Ishikawa (cell line): ENCODE measurements around the gene ARL8A.

Experiments used
- CEBPB ChIP-seq: IDR thresholded peaks from 2 replicates; pipeline ENCODE4 v1.6.1; 2012
- CREB1 ChIP-seq: IDR thresholded peaks from 2 replicates; pipeline ENCODE4 v1.6.1; 2012; ENCODE audit warnings: low read depth
- EGR1 ChIP-seq: IDR thresholded peaks from 2 replicates; pipeline ENCODE4 v1.6.1; 2012
- EP300 ChIP-seq: IDR thresholded peaks from 2 replicates; pipeline ENCODE4 v1.6.1; 2012; ENCODE audit warnings: borderline replicate concordance
- FOXM1 ChIP-seq: IDR thresholded peaks from 2 replicates; pipeline ENCODE4 v1.6.1; 2012; ENCODE audit warnings: low read depth, borderline replicate concordance
- MAX ChIP-seq: IDR thresholded peaks from 2 replicates; pipeline ENCODE4 v1.6.1; 2012
- NFIC ChIP-seq: IDR thresholded peaks from 2 replicates; pipeline ENCODE4 v1.6.1; 2012
- RAD21 ChIP-seq: IDR thresholded peaks from 2 replicates; pipeline ENCODE4 v1.6.1; 2012; ENCODE audit warnings: low read depth
- REST ChIP-seq: IDR thresholded peaks from 2 replicates; pipeline ENCODE4 v1.6.1; 2012; ENCODE audit warnings: low read depth, mild to moderate bottlenecking
- TAF1 ChIP-seq: IDR thresholded peaks from 2 replicates; pipeline ENCODE4 v1.6.1; 2012; ENCODE audit warnings: low read depth, mild to moderate bottlenecking
- TCF12 ChIP-seq: IDR thresholded peaks from 2 replicates; pipeline ENCODE4 v1.6.1; 2012; ENCODE audit warnings: low read depth
- TEAD4 ChIP-seq: IDR thresholded peaks from 2 replicates; pipeline ENCODE4 v1.6.1; 2012
- USF1 ChIP-seq: IDR thresholded peaks from 2 replicates; pipeline ENCODE4 v1.6.1; 2012
- YY1 ChIP-seq: IDR thresholded peaks from 2 replicates; pipeline ENCODE4 v1.6.1; 2012; ENCODE audit warnings: low read depth
- ZBTB7A ChIP-seq: IDR thresholded peaks from 2 replicates; pipeline ENCODE4 v1.6.1; 2012; ENCODE audit warnings: low read depth

ARL8A gene

GRCh38 chr1:202121006-202121405, 23.5 kb downstream of the ARL8A start:
- TF ChIP-seq CEBPB: no peak
- no peak for TF ChIP-seq EGR1
- no peak for TF ChIP-seq YY1
- no peak for TF ChIP-seq MAX
- no peak for TF ChIP-seq EP300
- no peak for TF ChIP-seq REST
- TF ChIP-seq TEAD4: no peak
- TF ChIP-seq USF1: no peak
- no peak for TF ChIP-seq RAD21
- no peak for TF ChIP-seq FOXM1
- TF ChIP-seq ZBTB7A: no peak

- no peak for TF ChIP-seq RAD21
- no peak for TF ChIP-seq EGR1
- TF ChIP-seq MAX: no peak
- TF ChIP-seq ZBTB7A: no peak
- TF ChIP-seq YY1: no peak
- TF ChIP-seq CEBPB: no peak
- no peak for TF ChIP-seq TAF1
- no peak for TF ChIP-seq NFIC
Observed at GRCh38 chr1:202117898-202118371, 26.6 kb downstream of the ARL8A start.

GRCh38 chr1:202116287-202116686, 28.2 kb downstream of the ARL8A start:
- TF ChIP-seq ZBTB7A (no peak), CEBPB (no peak), MAX (no peak), REST (no peak), YY1 (no peak), RAD21 (no peak), TCF12 (no peak), FOXM1 (no peak), TEAD4 (no peak), CREB1 (no peak), NFIC (no peak), USF1 (no peak), TAF1 (no peak)

- TF ChIP-seq TCF12 (no peak), REST (no peak)
Observed at GRCh38 chr1:202113690-202114300, 30.7 kb downstream of the ARL8A start.
